GM18508 (cell line): ENCODE data around the gene LUZP2.

Experiments
- ATAC-seq: cut with Tn5 transposase; IDR thresholded peaks from one replicate; pipeline ENCODE4 v1.9.1; 2021; ENCODE audit warnings: moderate number of reproducible peaks; ENCODE audit not compliant: insufficient read depth, unreplicated experiment

LUZP2 gene

DNA sequence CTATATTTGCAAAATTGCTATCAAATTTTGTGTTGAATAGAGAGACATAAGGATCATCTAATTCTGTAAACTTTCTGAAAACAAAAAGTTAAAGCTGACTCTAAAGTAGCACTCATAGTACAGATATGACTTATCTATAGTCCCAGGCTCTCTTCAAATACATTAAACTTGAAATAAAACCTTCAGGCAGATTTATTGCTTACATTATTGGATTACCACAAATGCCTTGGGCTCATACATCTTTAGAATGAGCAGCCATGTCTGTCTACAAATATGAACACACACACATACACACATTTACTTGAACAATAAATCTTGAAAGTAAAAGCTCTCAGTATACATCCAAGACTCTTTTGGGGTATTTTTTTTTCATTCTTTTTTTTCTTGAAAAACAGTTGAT lies 207.9 kb downstream of the LUZP2 start:
- ATAC-seq: no peak

DNA sequence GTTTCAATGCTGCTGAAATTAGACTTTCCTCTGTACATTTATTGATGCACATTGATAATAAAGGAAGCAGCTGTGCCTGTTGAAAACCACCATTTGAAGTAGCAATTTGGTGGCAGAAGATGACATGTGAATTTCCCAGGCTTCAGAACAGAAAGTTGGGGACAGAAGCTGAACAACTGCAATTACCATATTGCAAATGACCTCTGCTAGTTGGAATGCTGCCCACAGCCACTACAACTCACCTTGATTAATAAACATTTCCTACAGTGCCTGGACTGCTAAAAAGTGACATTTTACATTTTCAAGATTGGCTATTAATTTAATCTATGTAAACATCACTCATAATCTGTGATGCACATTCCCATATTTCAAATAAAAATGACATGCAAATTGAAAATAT lies 208.6 kb downstream of the LUZP2 start:
- ATAC-seq: no peak

DNA sequence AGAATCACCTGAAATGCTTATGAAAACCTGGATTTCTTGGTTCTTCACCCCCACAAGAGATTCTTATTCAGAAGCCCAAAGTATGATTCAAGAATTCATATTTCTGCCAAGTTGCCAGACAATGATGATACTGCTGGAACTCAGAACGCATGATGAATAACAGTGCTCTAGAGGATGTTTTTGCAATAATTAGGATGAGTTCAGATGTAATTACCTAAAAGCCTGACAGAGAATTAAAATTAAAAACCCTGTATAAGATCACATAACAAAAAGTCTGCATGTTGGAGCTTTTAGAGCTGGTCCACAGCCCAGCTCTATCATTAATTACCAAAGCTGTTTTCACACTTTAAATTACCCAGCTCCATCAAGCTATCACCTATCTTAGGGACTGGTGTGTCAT lies 211.8 kb downstream of the LUZP2 start:
- ATAC-seq: no peak

DNA sequence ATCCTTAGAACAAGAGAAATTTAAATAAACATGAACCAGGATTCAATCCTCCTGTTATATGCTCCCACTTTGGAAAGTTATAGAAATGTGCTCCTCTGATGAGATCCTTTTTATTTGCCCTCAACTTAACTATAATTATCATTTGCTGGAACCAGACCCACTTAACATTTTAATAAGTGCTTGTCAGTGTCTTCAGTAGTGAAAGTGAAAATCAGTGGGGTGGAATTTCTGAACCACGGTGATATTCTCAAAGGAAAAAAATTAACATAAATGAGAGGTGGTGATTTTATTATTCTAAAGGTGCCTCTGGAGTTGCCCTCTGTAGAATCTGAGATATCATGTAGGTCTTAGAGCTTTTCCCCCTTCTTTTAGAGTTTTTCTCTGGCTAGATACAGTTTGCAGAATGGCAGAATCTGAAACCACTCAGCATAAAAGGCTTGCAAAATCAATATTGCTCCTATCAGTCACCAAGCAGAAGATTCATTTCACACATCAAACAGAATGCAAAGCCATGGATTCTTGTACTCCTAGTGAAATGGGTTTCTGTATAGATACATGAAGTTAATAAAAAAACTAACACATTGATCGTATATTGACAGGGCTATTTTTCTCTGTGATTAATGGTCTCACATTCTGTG lies 213.2 kb downstream of the LUZP2 start:
- no peak for ATAC-seq

DNA sequence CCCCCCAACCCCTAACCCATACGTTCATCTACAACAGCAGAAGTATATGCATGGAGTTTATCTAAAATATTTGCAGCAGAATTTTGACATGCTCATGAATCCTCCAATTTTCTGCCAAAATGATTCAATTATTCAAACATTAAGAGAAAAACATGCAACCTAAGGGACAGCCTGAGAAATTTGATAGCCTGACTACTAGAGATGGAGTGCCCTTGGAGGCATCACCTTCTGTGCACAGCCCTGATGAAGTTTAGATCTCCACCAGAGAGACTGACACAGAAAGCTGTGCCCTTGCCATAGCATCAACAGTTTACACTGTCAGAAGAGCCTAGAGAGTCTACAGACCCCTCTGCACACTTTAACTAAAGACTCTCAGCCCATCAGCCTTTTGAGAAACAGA lies 217.7 kb downstream of the LUZP2 start:
- ATAC-seq: no peak

DNA sequence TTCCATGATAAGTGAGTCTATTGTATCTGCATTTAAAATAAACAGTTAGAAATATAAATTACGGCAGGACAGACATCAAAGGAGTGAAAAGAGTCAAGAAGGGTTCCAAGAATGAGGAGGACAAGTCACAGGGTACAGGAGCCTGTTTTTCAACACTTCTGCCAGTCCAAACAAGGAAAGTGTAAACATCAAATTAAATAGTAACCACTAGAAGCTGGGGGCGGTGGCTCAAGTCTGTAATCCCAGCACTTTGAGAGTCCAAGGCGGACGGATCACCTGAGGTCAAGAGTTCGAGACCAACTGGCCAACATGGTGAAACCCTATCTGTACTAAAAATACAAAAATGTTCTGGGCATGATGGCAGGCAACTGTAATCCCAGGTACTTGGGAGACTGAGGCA lies 219.6 kb downstream of the LUZP2 start:
- ATAC-seq: no peak

DNA sequence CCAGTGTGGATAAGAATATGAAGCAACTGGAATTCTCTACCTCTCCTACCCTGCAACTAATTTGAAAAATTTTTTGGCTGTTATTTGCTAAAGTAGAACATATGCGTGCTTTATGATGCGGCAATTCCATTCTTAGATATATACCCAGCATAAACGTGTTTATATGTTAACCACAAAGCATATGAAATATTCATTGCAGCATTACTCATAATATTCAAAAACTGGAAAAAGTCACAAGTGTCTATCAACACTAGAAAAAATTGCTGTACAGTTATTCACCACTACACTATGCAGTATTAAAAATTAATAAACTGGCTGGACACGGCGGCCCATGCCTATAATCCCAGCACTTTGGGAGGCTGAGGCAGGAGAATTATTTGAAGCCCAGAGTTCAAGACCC lies 226.4 kb downstream of the LUZP2 start:
- ATAC-seq: no peak

DNA sequence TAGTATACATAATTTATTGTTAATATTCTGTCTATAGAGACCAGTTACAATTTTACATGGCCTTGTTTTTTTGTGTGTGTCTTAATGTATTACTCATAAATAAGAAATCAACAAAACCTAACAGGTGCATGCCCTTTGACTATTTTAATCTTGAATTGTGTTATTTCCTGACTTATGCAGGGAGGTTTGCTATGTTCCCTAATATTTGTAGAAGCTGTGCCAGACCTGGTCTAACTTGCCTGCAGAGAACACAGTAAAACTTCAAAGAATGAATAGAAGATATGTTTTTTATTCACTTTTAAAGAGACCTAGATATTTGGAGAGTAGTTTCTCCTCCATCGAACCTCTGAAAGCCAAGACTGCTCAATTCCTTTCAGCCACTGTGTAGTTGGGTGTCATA lies 234.7 kb downstream of the LUZP2 start:
- ATAC-seq: no peak

DNA sequence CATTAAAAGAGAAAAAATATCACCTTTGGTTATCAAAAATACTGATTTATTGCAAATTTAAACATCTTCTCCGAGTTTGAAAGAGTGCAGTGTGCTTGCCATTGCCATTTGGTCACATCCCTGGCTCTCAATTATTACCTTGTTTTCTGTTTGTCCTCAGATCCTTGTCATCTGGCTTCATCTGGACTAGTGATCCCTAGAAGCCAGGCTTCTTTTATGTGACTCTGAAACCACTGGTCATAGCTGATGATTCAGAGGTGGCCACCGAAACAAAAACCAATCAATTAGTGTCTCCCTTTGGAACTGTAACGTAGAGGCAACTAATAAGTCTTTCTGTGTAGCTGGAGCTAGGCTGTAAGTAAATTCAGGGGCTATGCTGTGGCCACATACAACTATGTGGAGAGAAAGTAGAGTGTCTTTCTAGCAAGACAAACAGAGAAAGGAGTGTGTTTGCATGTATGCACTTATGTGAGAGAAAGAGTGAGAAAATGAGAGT lies 237.9 kb downstream of the LUZP2 start:
- no peak for ATAC-seq

DNA sequence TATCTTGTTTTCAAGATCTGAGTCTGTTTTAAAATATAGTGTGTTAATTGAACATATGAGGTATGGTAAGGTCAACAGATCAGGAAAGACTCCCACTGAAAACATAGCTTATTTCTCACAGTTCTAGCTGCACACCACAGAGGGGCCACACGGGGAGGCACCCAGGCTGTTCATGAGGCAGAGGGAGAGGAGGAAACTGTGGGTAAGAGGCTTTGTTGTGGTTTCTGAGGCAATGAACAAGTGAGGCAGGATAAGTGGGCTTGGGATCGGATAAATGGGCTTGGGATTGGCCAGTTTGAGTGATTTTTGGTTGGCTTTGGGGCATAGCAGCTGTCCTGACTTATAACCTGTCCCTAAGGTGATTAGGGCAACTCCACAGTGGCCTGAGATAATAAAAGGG lies 242.1 kb downstream of the LUZP2 start:
- no peak for ATAC-seq

DNA sequence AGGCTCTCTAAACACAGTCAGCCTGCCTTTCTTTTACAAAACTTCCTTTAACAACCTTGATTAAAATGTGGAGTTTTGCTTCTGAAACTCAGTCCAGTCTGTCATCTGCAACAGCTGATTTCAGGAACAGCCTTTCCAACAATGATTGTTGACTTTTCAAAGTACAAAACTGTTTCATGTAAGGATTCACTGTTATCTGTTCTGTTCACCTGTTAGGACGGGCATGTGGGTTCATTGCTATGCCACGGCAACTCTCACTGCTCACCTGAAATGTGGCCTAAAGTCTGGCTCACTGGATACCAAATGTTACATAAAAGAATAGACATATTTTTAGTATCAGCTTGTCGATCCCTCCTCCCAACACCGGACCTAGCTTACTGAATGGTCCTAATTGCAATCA lies 242.8 kb downstream of the LUZP2 start:
- no peak for ATAC-seq

DNA sequence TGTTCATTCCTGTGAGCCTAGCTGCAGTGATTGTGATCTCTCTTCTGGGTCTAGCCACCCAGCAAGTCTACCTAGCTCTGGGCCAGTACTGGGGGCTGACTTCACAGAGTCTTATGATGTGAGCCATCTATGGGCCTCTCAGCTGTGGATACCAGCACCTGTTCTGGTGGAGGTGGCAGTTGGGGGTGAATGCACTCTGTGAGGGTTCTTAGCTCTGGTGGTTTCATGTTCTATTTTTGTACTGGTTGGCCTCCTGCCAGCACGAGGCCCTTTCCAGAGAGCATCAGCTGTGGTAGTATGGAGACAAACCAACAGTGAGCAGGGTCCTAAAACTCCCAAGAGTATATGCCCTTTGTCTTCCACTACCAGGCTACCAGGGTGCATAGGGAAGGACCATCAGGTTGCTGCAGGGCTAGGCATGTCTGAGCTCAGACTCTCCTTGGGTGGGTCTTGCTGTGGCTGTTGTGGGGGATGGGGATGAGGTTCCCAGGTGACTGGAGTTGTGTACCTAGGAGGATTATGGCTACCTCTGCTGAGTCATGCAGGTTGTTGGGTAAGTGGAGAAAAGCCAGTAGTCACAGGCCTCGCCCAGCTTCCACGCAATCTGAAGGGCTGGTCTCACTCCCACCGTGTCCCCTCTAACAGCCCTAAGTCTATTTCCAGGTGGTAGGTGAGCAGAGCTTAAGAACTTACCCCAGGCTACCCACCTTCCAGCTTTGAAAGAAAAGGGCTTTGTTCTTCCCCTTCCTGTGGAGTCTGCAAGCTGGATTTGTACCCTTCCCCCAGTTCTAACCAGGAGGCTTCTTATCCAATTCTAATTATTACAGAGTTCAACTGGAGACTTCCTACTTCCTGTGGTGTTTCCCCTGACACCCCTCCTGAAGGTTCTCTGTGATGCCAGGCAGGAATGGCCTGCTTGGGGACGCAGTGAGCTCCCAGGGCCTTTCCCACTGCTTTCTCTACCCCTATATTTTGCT lies 250.7 kb downstream of the LUZP2 start:
- no peak for ATAC-seq

DNA sequence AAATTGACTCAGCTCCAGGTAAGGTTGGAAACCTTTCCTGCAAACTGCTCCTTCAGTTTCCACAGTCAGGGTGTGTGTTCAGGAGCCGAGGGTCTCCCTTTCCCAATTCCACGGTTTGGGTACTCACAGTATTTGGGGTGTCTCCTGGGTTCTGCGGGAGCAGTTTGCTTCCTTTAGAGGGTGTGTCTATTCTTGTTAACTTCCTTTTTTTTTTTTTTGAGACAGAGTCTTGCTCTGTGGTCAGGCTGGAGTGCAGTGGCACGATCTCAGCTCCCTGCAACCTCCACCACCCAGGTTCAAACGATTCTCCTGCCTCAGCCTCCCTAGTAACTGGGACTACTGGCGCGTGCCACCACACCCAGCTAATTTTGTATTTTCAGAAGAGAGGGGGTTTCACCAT lies 251.4 kb downstream of the LUZP2 start:
- ATAC-seq: no peak

DNA sequence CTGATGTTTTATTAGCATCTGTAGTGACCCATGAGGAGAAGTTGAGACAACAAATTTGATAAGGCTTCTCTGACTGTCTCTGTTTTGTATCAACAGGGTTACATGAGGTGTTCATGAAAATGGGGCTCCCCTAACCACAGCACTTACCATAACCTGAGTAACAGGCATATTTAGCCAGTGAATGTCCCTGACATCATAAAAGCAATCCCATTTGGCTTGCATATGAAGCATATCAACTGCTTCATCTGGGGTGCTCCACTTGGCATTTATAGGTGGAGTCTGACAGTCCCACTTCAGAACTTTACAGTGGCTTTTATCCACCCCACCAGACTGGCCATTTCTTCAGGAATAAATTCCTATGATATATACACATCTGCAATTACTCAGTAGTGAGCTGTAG lies 257.6 kb downstream of the LUZP2 start:
- ATAC-seq: no peak

DNA sequence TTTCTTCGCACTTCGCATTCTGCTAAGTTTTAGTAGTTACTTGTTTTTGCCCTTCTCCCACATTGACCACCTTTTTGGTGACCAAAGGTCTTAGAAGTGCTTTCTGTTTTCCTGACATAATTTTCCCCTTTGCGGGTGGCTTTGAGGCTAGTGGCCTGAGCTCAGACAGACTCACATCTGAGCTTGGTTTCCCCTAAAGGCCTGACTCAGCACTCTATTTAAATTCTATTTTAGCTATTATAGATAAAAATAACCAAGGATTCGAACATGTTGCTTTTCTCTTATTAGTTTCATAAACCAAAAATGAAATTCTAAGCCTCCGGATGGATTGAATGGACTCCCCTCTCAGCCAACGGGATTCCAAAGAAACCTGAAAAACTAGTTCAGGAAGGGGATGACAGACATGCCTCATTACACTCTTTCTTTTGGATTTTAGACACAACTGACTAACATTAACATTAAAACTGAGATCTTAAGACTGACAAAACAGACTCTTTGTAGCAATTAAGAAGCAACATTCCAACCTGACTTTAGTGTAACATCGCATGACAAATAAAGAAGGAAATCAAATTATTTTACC lies 258.5 kb downstream of the LUZP2 start:
- ATAC-seq: no peak

DNA sequence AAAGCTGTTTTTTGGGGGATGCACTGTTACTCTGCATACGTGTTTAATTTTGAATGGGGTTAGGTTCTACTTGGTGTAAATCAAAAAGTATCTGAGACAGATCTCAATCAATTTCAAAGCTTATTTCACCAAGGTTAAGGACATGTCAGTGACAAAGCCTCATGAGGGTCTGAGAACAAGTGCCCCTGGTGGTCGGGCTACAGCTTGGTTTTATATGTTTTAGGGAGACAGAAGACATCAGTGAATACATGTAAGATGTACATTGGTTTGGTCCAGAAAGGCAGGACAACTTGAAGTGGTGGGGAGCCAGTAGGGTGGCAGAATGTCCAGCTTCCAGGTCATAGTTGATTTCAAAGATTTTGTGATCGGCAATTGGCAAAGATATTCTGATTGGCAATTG lies 262.9 kb downstream of the LUZP2 start:
- ATAC-seq: no peak

DNA sequence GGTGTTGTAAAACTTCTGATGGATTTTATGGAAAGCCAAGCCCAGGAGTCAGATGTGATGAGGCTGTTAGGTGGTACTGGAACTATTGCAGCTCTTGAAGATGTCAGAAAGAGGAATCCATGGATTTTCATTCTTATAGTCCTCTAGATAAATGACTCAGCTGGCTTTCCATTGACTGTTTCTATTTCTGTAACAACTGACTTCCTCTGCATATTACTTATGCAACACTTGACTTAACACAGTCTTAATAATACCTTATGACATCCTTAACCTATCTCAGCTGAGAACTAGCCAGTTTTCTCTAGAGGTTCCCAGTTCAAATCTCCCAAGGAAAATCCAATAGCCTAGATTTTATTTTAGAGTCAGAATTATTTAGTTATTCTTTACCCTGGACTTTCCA lies 263.8 kb downstream of the LUZP2 start:
- ATAC-seq: no peak

DNA sequence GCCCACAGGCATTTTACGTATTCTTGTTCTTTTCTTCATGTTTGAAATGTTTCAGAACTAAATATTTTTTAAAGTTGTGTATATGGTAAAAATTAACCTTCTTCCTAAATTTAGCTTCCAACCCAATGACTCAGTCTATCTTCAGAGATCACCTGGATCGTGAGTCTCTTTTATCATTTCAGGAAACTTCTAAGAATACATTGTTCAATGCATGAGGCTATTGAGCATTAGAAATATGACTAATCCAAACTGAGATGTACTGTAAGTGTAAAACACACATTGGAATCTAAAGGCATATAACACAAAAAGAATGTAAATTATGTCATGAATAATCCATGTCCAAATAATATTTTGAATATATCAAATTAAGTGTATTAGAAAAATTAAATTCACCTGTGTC lies 265.2 kb downstream of the LUZP2 start:
- ATAC-seq: no peak

DNA sequence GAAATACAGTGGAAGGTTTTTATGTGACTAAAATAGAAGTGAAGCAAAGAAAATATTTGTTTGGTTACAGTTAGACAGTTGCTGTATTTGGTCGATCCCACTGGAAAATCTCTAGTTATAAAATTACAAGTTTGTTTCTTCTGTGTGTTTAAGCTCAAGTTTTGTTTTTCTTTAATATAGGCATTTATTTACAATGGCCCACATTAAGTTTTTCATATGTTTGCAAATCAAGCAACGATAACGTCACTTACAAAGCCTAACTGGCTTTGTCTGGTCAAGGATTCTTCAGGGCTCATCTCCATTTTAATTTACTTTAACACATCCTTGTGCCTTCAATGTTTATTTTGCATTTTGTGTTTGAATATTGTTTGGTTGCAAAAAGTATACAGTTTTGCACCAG lies 270.6 kb downstream of the LUZP2 start:
- ATAC-seq: no peak

DNA sequence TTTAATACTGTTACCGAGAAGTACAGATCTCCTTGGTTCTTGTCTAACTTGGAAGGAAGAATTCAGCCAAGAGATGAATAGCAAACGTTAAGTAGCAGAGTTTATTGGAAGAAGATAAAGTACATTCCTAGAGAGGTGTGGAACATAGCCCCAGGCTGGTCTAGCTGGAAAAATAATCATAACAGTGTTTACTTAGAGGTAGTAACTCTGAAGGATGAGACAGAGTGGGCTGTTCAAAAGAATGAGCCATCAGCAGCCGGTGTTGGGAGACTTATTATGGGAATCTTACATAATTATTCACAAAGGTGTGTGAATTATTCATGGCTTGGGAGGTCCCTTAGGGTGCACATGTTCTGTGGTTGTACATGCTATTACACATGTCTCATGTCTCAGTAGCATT lies 276.5 kb downstream of the LUZP2 start:
- no peak for ATAC-seq

DNA sequence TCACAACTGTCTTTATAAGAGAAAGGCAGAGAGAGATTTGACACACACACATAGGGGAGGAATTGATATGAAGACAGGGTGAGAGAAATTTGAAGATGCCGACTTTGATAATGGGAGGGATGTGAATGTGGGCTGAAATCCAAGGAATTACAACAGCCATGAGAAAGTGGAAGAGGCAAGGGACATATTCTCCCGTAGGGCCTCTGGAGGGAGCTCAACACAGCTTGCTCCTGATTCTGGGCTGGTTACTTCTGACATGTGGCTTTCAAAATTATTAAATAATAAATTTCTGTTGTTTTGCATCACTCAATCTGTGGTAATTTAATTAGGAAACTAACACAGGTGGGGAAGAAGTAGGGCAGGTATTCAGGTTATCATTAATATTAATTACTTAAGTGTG lies 282.9 kb downstream of the LUZP2 start:
- no peak for ATAC-seq
